Upper lobe of left lung (tissue), 6 donors: ENCODE data around the gene TMEM62. TPM values are rescaled to one million over a fixed set of nuclear protein-coding genes. Genes with fewer than 3 reads are reported as not detected.
"Not testable (repeated sequence)": the region's sequence is repeated elsewhere in the genome, so short reads cannot be mapped to it uniquely, and the experiment has no call there.

ENCODE experiments used
- ATAC-seq, 2 donors: fragments of 200-7000 bp; cut with Tn5 transposase; one replicate each; pipeline ENCODE4 v1.9.1; 2022; ENCODE audit warnings: mild to moderate bottlenecking in 2 of 2, moderate library complexity in 2 of 2; ENCODE audit not compliant: low FRiP score in 2 of 2
- DNase-seq, 2 donors: peaks; one replicate each; pipeline ENCODE4 v3.0.0-alpha.2; 2019 to 2020
- H3K27ac ChIP-seq, 4 donors: fragments of 200-600 bp; sonication (generic); one replicate each; pipeline ENCODE4 v1.5.1; 2016 to 2019
- H3K27me3 ChIP-seq, 4 donors: fragments of 200-600 bp; sonication (generic); one replicate each; pipeline ENCODE4 v1.5.1; 2017 to 2019
- H3K36me3 ChIP-seq, 4 donors: fragments of 200-600 bp; sonication (generic); one replicate each; pipeline ENCODE4 v1.5.1; 2016 to 2019
- H3K4me1 ChIP-seq, 4 donors: fragments of 200-600 bp; sonication (generic); one replicate each; pipeline ENCODE4 v1.5.1; 2018 to 2019
- H3K4me3 ChIP-seq, 4 donors: fragments of 200-600 bp; sonication (generic); one replicate each; pipeline ENCODE4 v1.5.1; 2017 to 2019; ENCODE audit warnings: mild to moderate bottlenecking in 2 of 4, moderate library complexity in 1 of 4
- H3K9me3 ChIP-seq, 4 donors: fragments of 200-600 bp; sonication (generic); one replicate each; pipeline ENCODE4 v1.5.1; 2018 to 2019
- CTCF ChIP-seq, 6 experiments: fragments of 450-650 bp in 4 of 6; fragments of 200-600 bp in 2 of 6; sonication (generic) in 2 of 6; IDR thresholded peaks; one replicate each; pipeline ENCODE4 v1.5.1; 2016 to 2019; ENCODE audit warnings: antibody characterized with exemption in 6 of 6
- EP300 ChIP-seq, 4 donors: sonication (generic); formaldehyde crosslinking; IDR thresholded peaks; one replicate each; pipeline ENCODE4 v1.5.1; 2017; ENCODE audit warnings: antibody characterized with exemption in 4 of 4, control low read depth in 2 of 4
- POLR2A ChIP-seq, 4 donors: fragments of 450-650 bp; IDR thresholded peaks; one replicate each; pipeline ENCODE4 v1.5.1; 2016 to 2017; ENCODE audit warnings: antibody characterized with exemption in 4 of 4, mild to moderate bottlenecking in 2 of 4
- POLR2AphosphoS5 ChIP-seq, 2 donors: sonication (generic); formaldehyde crosslinking; IDR thresholded peaks; one replicate each; pipeline ENCODE4 v1.5.1; 2017; ENCODE audit warnings: antibody characterized with exemption in 2 of 2
- WGBS, 2 donors: methylation state at CpG; one replicate each; pipeline ENCODE4 v1.1.5; 2017 to 2018; 5-methylcytosine and 5-hydroxymethylcytosine counted together
- total RNA-seq, 6 donors: library from RNA; depleted of rRNA in 4 of 6; stranded (reverse); fragments of >200 nt in 4 of 6; gene quantifications; one replicate each; pipeline versions ENCODE4 v1.1.0 to v1.2.1, GENCODE V29; 2016 to 2021
- donor health status: DM: no; HTN: no; CAD: no; lungs with moderate emphysema.
- donor health status: DM: no; HTN: yes; CAD: no; lungs with severe emphysema.

TMEM62 gene
- total RNA-seq, 6 donors from 2014 or later, result 20.9 to 45.1 (median 25.1) TPM

- peaks cover 0 to 3% (median 0%) of the 10 kb centered on the region in 4 donors for H3K9me3 ChIP-seq
- 76 to 79% methylated on average over 3 of the region's 3 CpGs for WGBS, 2 donors
- H3K27ac ChIP-seq, result peak overlapping the region in 1 of 4 donors; percentile 9
- no peaks in the 10 kb centered on the region for H3K27me3 ChIP-seq
- no peaks in the 10 kb centered on the region for H3K36me3 ChIP-seq
- ATAC-seq (no peak), DNase-seq (no peak)
- no peak overlapping the region for H3K4me3 ChIP-seq
- H3K4me1 ChIP-seq, result peaks cover 3 to 23% (median 5%) of the 10 kb centered on the region in 4 donors
- TF ChIP-seq POLR2A (IDR thresholded peaks at IDR 0.05) (no peak), EP300 (IDR thresholded peaks at IDR 0.05) (no peak), CTCF (IDR thresholded peaks at IDR 0.05) (no peak), POLR2AphosphoS5 (IDR thresholded peaks at IDR 0.05) (no peak)
These were observed 8.2 kb upstream of the TMEM62 start for GRCh38 chr15:43125100-43125661.

GRCh38 chr15:43126356-43126755 lies 7.0 kb upstream of the TMEM62 start:
- 27 to 62% methylated on average over 6 of the region's 6 CpGs for WGBS, 2 donors
- TF ChIP-seq EP300 (IDR thresholded peaks at IDR 0.05), result no peak
- peak; percentile 22 to 25 for TF ChIP-seq POLR2AphosphoS5 (IDR thresholded peaks at IDR 0.05)
- Histone ChIP-seq H3K27me3 (no peaks in the 10 kb centered on the region), H3K4me3 (no peak overlapping the region), H3K27ac (peak overlapping the region in 1 of 4 donors; percentile 71), H3K36me3 (no peaks in the 10 kb centered on the region), H3K9me3 (peaks cover 0 to 3% (median 0%) of the 10 kb centered on the region in 4 donors), H3K4me1 (peaks cover 3 to 23% (median 4%) of the 10 kb centered on the region in 4 donors)
- DNase-seq, result no peak
- no peak for ATAC-seq

- H3K9me3 ChIP-seq, result peaks cover 0 to 3% (median 0%) of the 10 kb centered on the region in 4 donors
- DNase-seq, result no peak
- peaks cover 2 to 13% (median 3%) of the 10 kb centered on the region in 4 donors for H3K4me1 ChIP-seq
- no peaks in the 10 kb centered on the region for H3K27me3 ChIP-seq
- no peak for TF ChIP-seq POLR2AphosphoS5 (IDR thresholded peaks at IDR 0.05)
- peak in 1 of 4 donors; percentile 12 for TF ChIP-seq EP300 (IDR thresholded peaks at IDR 0.05)
- peak in 1 of 2 donors; percentile 20 for ATAC-seq
- H3K36me3 ChIP-seq, result no peaks in the 10 kb centered on the region
- no peak overlapping the region for H3K4me3 ChIP-seq
- 51 to 56% methylated on average over 2 of the region's 2 CpGs for WGBS, 2 donors
- H3K27ac ChIP-seq, result peak overlapping the region in 3 of 4 donors; percentile 28 to 71 (median 58)
These were observed 5.6 kb upstream of the TMEM62 start for GRCh38 chr15:43127752-43128151.

- Histone ChIP-seq H3K4me1 (peaks cover 4 to 15% (median 5%) of the 10 kb centered on the region in 4 donors), H3K27ac (peak overlapping the region in 2 of 4 donors; percentile 58 to 71)
- not testable (repeated sequence) for H3K4me3 ChIP-seq, DNase-seq, ATAC-seq, H3K9me3 ChIP-seq, H3K27me3 ChIP-seq, H3K36me3 ChIP-seq
- 67 to 72% methylated on average over 10 of the region's 10 CpGs for WGBS, 2 donors
These were observed 5.0 kb upstream of the TMEM62 start for GRCh38 chr15:43128174-43128979.

- H3K27ac ChIP-seq, result no peak overlapping the region
- ATAC-seq (no peak), DNase-seq (no peak)
- H3K27me3 ChIP-seq, result no peaks in the 10 kb centered on the region
- no peaks in the 10 kb centered on the region for H3K36me3 ChIP-seq
- H3K9me3 ChIP-seq, result peaks cover 0 to 3% (median 0%) of the 10 kb centered on the region in 4 donors
- peaks cover 4 to 15% (median 5%) of the 10 kb centered on the region in 4 donors for H3K4me1 ChIP-seq
- TF ChIP-seq CTCF (IDR thresholded peaks at IDR 0.05) (no peak), POLR2A (IDR thresholded peaks at IDR 0.05) (no peak), EP300 (IDR thresholded peaks at IDR 0.05) (no peak), POLR2AphosphoS5 (IDR thresholded peaks at IDR 0.05) (no peak)
- no peak overlapping the region for H3K4me3 ChIP-seq
- 87 to 90% methylated on average over 4 of the region's 4 CpGs for WGBS, 2 donors
These were observed 4.4 kb upstream of the TMEM62 start for GRCh38 chr15:43128980-43129335.

GRCh38 chr15:43132830-43133429 lies 456 bp upstream of the TMEM62 start:
- peak in 1 of 2 donors; percentile 33 for DNase-seq

More at GRCh38 chr15:43132830-43133429, 456 bp upstream of the TMEM62 start:
- peaks cover 0 to 3% (median 0%) of the 10 kb centered on the region in 4 donors for H3K9me3 ChIP-seq
- no peaks in the 10 kb centered on the region for H3K27me3 ChIP-seq
- H3K4me3 ChIP-seq, result peak overlapping the region; percentile 67 to 97 (median 70)
- TF ChIP-seq POLR2A (IDR thresholded peaks at IDR 0.05) (no peak), EP300 (IDR thresholded peaks at IDR 0.05) (no peak), POLR2AphosphoS5 (IDR thresholded peaks at IDR 0.05) (no peak), CTCF (IDR thresholded peaks at IDR 0.05) (no peak)
- peaks cover 0 to 22% (median 10%) of the 10 kb centered on the region in 4 donors for H3K36me3 ChIP-seq
- peak; percentile 21 to 37 for ATAC-seq
- 25 to 28% methylated on average over 20 of the region's 20 CpGs for WGBS, 2 donors
- peaks cover 4 to 19% (median 15%) of the 10 kb centered on the region in 4 donors for H3K4me1 ChIP-seq
- H3K27ac ChIP-seq, result peak overlapping the region; percentile 83 to 93 (median 89)
